Trophoblast cell (in vitro differentiated cells and primary cell): Measurements from ENCODE around the gene PIGR.

Experiments
- DNase-seq, 2 donors: peaks; one replicate each; pipeline ENCODE4 v3.0.0-alpha.2; 2016
- H2AFZ ChIP-seq: 2 replicates; pipeline ENCODE4 v1.6.1; 2013; ENCODE audit warnings: low read length, moderate library complexity, mild to moderate bottlenecking; ENCODE audit not compliant: insufficient read depth, poor library complexity
- H2AK5ac ChIP-seq: 2 replicates; pipeline ENCODE4 v1.6.1; 2013; ENCODE audit warnings: mild to moderate bottlenecking, low read length
- H2BK120ac ChIP-seq: 2 replicates; pipeline ENCODE4 v1.6.1; 2013; ENCODE audit warnings: low read length, mild to moderate bottlenecking, moderate library complexity; ENCODE audit not compliant: insufficient read depth, poor library complexity
- H2BK12ac ChIP-seq: 2 replicates; pipeline ENCODE4 v1.6.1; 2013; ENCODE audit warnings: mild to moderate bottlenecking, low read length, moderate library complexity
- H2BK5ac ChIP-seq: 2 replicates; pipeline ENCODE4 v1.6.1; 2013; ENCODE audit warnings: low read length, low read depth, moderate library complexity, mild to moderate bottlenecking; ENCODE audit not compliant: poor library complexity
- H3K14ac ChIP-seq: 2 replicates; pipeline ENCODE4 v1.6.1; 2013; ENCODE audit warnings: mild to moderate bottlenecking, low read length
- H3K18ac ChIP-seq: 2 replicates; pipeline ENCODE4 v1.6.1; 2013; ENCODE audit warnings: mild to moderate bottlenecking, low read length
- H3K23ac ChIP-seq: 2 replicates; pipeline ENCODE4 v1.6.1; 2013; ENCODE audit warnings: low read length
- H3K27ac ChIP-seq: 2 replicates; pipeline ENCODE4 v1.5.1; 2013; ENCODE audit warnings: low read depth, mild to moderate bottlenecking, inconsistent platforms, low read length, moderate library complexity
- H3K27me3 ChIP-seq: 2 replicates; pipeline ENCODE4 v1.6.1; 2013; ENCODE audit warnings: inconsistent platforms, mild to moderate bottlenecking, low read length, moderate library complexity; ENCODE audit not compliant: insufficient read depth
- H3K36me3 ChIP-seq, 2 experiments: 1 replicate in 1 of 2; 2 replicates in 1 of 2; pipeline ENCODE4 v1.6.1; 2013; ENCODE audit warnings: low read length in 2 of 2, mild to moderate bottlenecking in 2 of 2, moderate library complexity in 1 of 2; ENCODE audit not compliant: insufficient read depth in 2 of 2, control insufficient read depth in 1 of 2
- H3K4ac ChIP-seq: 2 replicates; pipeline ENCODE4 v1.6.1; 2013; ENCODE audit warnings: low read depth, mild to moderate bottlenecking, low read length, moderate library complexity
- H3K4me1 ChIP-seq, 2 experiments: 1 replicate in 1 of 2; 2 replicates in 1 of 2; pipeline ENCODE4 v1.6.1; 2013; ENCODE audit warnings: low read length in 2 of 2, mild to moderate bottlenecking in 2 of 2, moderate library complexity in 1 of 2; ENCODE audit not compliant: insufficient read depth in 2 of 2, control insufficient read depth in 1 of 2
- H3K4me2 ChIP-seq: 2 replicates; pipeline ENCODE4 v1.6.1; 2013; ENCODE audit warnings: inconsistent platforms, mild to moderate bottlenecking, low read length, moderate library complexity
- H3K4me3 ChIP-seq: 2 replicates; pipeline ENCODE4 v1.5.1; 2013; ENCODE audit warnings: mild to moderate bottlenecking, low read depth, low read length, inconsistent platforms
- H3K79me1 ChIP-seq: one replicate; pipeline ENCODE4 v1.6.1; 2013; ENCODE audit warnings: low read length
- H3K79me2 ChIP-seq: 2 replicates; pipeline ENCODE4 v1.6.1; 2013; ENCODE audit warnings: low read length, mild to moderate bottlenecking; ENCODE audit not compliant: control insufficient read depth, insufficient read depth, poor library complexity
- H3K9ac ChIP-seq: 2 replicates; pipeline ENCODE4 v1.6.1; 2013; ENCODE audit warnings: mild to moderate bottlenecking, low read length
- H3K9me3 ChIP-seq: 2 replicates; pipeline ENCODE4 v1.6.1; 2013; ENCODE audit warnings: low read depth, mild to moderate bottlenecking, control low read depth, inconsistent platforms, low read length; ENCODE audit not compliant: insufficient read depth
- H4K12ac ChIP-seq: 2 replicates; pipeline ENCODE4 v1.6.1; 2013; ENCODE audit warnings: low read depth, mild to moderate bottlenecking, low read length, moderate library complexity
- H4K8ac ChIP-seq: 2 replicates; pipeline ENCODE4 v1.6.1; 2013; ENCODE audit warnings: low read depth, mild to moderate bottlenecking, low read length, moderate library complexity
- H4K91ac ChIP-seq: one replicate; pipeline ENCODE4 v1.6.1; 2013; ENCODE audit warnings: low read depth, mild to moderate bottlenecking, low read length, moderate library complexity
- WGBS: extraction: QIAGEN DNeasy Blood & Tissue Kit; methylation state at CpG from one replicate; pipeline ENCODE4 v1.1.7; 2013; ENCODE audit warnings: missing lambda C conversion rate; ENCODE audit not compliant: insufficient read length, insufficient coverage; ENCODE audit errors: extremely low coverage; 5-methylcytosine and 5-hydroxymethylcytosine counted together

Gene PIGR

GRCh38 chr1:206961668-206962067 lies 15.4 kb upstream of the PIGR start:
- no peak overlapping the region for H3K4ac ChIP-seq
- WGBS, result no CpG with 5 or more reads among the region's 3 CpGs
- no peak overlapping the region for H3K9ac ChIP-seq
- H3K18ac ChIP-seq, result no peak overlapping the region
- no peak for DNase-seq
- no peak overlapping the region for H4K12ac ChIP-seq
- no peak overlapping the region for H3K14ac ChIP-seq
- H3K4me1 ChIP-seq, result no peaks in the 10 kb centered on the region
- H3K27me3 ChIP-seq, result no peaks in the 10 kb centered on the region
- H2BK120ac ChIP-seq, result no peak overlapping the region
- peaks cover 3% of the 10 kb centered on the region for H3K9me3 ChIP-seq
- H3K23ac ChIP-seq, result no peak overlapping the region
- no peak overlapping the region for H2BK5ac ChIP-seq
- no peak overlapping the region for H4K8ac ChIP-seq
- H3K4me2 ChIP-seq, result no peak overlapping the region
- H3K4me3 ChIP-seq, result no peak overlapping the region
- no peak overlapping the region for H2AFZ ChIP-seq
- no peak overlapping the region for H2BK12ac ChIP-seq
- H3K36me3 ChIP-seq, result no peaks in the 10 kb centered on the region
- H2AK5ac ChIP-seq, result no peak overlapping the region
- no peak overlapping the region for H4K91ac ChIP-seq
- H3K79me2 ChIP-seq, result no peaks in the 10 kb centered on the region
- H3K27ac ChIP-seq, result no peak overlapping the region
- no peaks in the 10 kb centered on the region for H3K79me1 ChIP-seq

- Histone ChIP-seq H3K36me3 (no peaks in the 10 kb centered on the region), H2BK12ac (no peak overlapping the region), H3K27ac (no peak overlapping the region), H2AK5ac (no peak overlapping the region), H3K4me2 (no peak overlapping the region), H3K79me1 (no peaks in the 10 kb centered on the region), H4K12ac (no peak overlapping the region), H2AFZ (no peak overlapping the region), H3K23ac (no peak overlapping the region), H3K79me2 (no peaks in the 10 kb centered on the region), H3K4ac (no peak overlapping the region), H3K27me3 (no peaks in the 10 kb centered on the region), H3K14ac (no peak overlapping the region), H2BK5ac (no peak overlapping the region), H4K91ac (no peak overlapping the region), H3K4me1 (no peaks in the 10 kb centered on the region), H4K8ac (no peak overlapping the region), H3K18ac (no peak overlapping the region), H3K9me3 (peaks cover 3% of the 10 kb centered on the region), H3K9ac (no peak overlapping the region), H2BK120ac (no peak overlapping the region), H3K4me3 (no peak overlapping the region)
- no CpG with 5 or more reads among the region's 6 CpGs for WGBS
- no peak for DNase-seq
Measured at GRCh38 chr1:206960676-206961386, 14.6 kb upstream of the PIGR start.

GRCh38 chr1:206958144-206958543 lies 11.9 kb upstream of the PIGR start:
- no peak overlapping the region for H2BK5ac ChIP-seq
- H3K79me2 ChIP-seq, result no peaks in the 10 kb centered on the region
- no peak overlapping the region for H4K8ac ChIP-seq
- no peak overlapping the region for H3K23ac ChIP-seq
- no peak overlapping the region for H4K91ac ChIP-seq
- no peak overlapping the region for H3K4me3 ChIP-seq
- no peak overlapping the region for H3K27ac ChIP-seq
- H4K12ac ChIP-seq, result no peak overlapping the region
- H3K36me3 ChIP-seq, result no peaks in the 10 kb centered on the region
- no peak overlapping the region for H2BK12ac ChIP-seq
- no peak overlapping the region for H3K9ac ChIP-seq
- H3K9me3 ChIP-seq, result peaks cover 5% of the 10 kb centered on the region
- no peak overlapping the region for H3K4me2 ChIP-seq
- H3K27me3 ChIP-seq, result no peaks in the 10 kb centered on the region
- DNase-seq, result no peak
- no CpG with 5 or more reads among the region's 2 CpGs for WGBS
- H3K4me1 ChIP-seq, result no peaks in the 10 kb centered on the region
- no peak overlapping the region for H2AFZ ChIP-seq
- H3K79me1 ChIP-seq, result no peaks in the 10 kb centered on the region
- H3K4ac ChIP-seq, result no peak overlapping the region
- no peak overlapping the region for H3K14ac ChIP-seq
- no peak overlapping the region for H2AK5ac ChIP-seq
- H2BK120ac ChIP-seq, result no peak overlapping the region
- no peak overlapping the region for H3K18ac ChIP-seq

GRCh38 chr1:206957639-206958038 lies 11.4 kb upstream of the PIGR start:
- Histone ChIP-seq H2BK5ac (no peak overlapping the region), H2AFZ (no peak overlapping the region), H4K91ac (no peak overlapping the region), H3K4me1 (no peaks in the 10 kb centered on the region), H3K4me2 (no peak overlapping the region), H2BK120ac (no peak overlapping the region), H3K23ac (no peak overlapping the region), H3K14ac (no peak overlapping the region), H4K12ac (no peak overlapping the region), H3K79me1 (no peaks in the 10 kb centered on the region), H3K36me3 (no peaks in the 10 kb centered on the region), H3K4ac (no peak overlapping the region), H4K8ac (no peak overlapping the region), H2BK12ac (no peak overlapping the region), H2AK5ac (no peak overlapping the region), H3K27me3 (no peaks in the 10 kb centered on the region), H3K18ac (no peak overlapping the region), H3K79me2 (no peaks in the 10 kb centered on the region), H3K4me3 (no peak overlapping the region), H3K27ac (no peak overlapping the region), H3K9ac (no peak overlapping the region), H3K9me3 (peaks cover 5% of the 10 kb centered on the region)
- WGBS, result no CpG with 5 or more reads among the region's 5 CpGs
- no peak for DNase-seq
